ENCODE measurements around the gene BDKRB1. TPM values are rescaled to one million over a fixed set of nuclear protein-coding genes. Genes with fewer than 3 reads are reported as not detected.
A peak's percentile ranks its signal among the peaks of the same experiment; 100 is the strongest.

BDKRB1 gene
- total RNA-seq, 1 donor from 2014 or later, result 0.40 TPM

- no peak for DNase-seq (ENCODE audit: low read depth)
- H3K4me3 ChIP-seq (ENCODE audit: low read depth, low read length), result no peak overlapping the region
- TF ChIP-seq CTCF (conservative IDR thresholded peaks at IDR 0.05; ENCODE audit: low read depth, low read length), result no peak
Measured at GRCh38 chr14:96274543-96274942, 18.5 kb downstream of the BDKRB1 start.

DNA sequence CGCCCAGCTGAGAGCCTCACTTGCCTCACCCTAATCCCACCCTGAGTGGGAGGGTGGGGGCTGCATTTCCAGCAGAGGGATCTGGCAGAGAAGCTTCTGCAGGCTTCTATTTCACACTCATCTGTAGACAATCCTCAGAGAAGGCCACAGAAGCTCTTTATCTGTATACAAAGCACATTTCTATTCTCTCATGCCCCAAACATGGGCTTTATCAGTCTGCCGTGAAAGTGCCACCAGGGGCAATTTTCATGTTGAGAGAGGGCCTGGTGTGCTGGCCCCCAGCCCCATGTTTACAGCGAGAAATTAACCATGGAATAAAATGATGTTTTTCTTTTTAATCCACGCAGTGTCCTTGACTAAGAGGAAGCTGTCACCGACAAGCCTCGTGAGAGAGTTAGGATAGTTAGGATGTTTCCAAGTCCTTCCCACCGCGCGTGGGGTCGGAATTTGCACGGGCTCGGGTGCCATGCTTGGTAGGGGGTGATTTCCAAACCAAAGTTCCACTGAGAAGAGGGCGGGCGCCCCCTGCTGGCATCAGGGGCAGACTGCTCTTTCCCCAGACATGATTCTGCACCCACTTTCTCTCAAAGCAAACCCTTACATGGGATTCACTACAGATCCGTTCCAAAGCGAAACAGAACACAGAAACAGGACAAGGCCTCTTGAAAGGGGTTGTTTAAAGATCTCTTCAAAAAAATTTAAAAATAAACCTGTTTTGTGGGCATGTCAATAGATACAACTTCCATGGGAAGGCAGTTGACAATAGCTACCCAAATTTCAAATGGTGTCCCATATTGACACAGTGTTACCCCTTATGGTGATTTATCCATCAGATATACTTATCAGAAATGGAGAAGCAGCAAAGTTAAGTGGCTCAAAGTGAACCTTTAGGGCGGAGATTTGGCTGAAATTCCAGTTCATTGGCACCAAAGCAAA lies 19.4 kb downstream of the BDKRB1 start:
- no peak for DNase-seq (ENCODE audit: low read depth)
- TF ChIP-seq CTCF (conservative IDR thresholded peaks at IDR 0.05; ENCODE audit: low read depth, low read length), result peak; percentile 98
- H3K4me3 ChIP-seq (ENCODE audit: low read depth, low read length), result no peak overlapping the region

DNA sequence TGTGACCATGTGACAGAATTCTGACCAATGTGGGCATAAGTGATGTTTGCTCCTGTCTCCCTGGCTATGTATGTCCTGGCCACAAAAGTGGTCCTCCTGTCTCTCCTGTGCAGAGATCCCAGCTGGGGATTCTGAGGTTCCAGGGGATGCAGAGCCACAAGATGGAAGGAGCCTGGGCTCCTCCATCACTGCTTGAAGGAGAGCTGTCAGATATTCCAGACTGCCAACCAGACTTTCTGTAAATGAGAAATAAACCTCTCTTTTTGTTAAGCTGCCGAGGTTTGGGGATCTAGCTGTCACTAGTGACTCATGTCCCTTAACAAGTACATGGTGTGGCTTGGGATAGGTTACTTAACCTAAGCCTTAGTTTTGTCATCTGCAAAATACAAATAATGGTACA lies 21.9 kb downstream of the BDKRB1 start:
- no peak for DNase-seq (ENCODE audit: low read depth)
- H3K4me3 ChIP-seq (ENCODE audit: low read depth, low read length), result no peak overlapping the region
- no peak for TF ChIP-seq CTCF (conservative IDR thresholded peaks at IDR 0.05; ENCODE audit: low read depth, low read length)

DNA sequence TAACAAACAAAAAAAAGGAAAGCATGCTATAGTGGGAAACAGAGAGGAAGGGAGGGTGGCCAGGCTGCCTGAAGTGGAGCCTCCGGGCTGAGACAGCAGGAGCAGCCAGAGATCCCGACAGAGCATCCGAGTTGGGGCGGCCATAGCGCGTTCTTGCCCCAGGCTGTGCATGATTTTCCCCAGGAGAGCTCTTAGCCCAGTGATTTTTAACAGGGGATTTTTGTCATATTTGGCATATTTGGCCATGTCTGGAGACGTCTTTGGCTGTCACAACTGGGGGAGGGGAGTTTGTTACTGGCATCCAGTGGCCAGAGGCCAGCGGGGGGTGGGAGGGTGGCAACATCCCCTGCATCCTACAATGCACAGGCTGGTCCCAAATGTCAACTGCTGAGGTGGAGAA lies 23.6 kb downstream of the BDKRB1 start:
- H3K4me3 ChIP-seq (ENCODE audit: low read depth, low read length), result no peak overlapping the region
- TF ChIP-seq CTCF (conservative IDR thresholded peaks at IDR 0.05; ENCODE audit: low read depth, low read length), result no peak
- no peak for DNase-seq (ENCODE audit: low read depth)

GRCh38 chr14:96280104-96280503 lies 24.1 kb downstream of the BDKRB1 start:
- TF ChIP-seq CTCF (conservative IDR thresholded peaks at IDR 0.05; ENCODE audit: low read depth, low read length), result no peak
- no peak for DNase-seq (ENCODE audit: low read depth)
- H3K4me3 ChIP-seq (ENCODE audit: low read depth, low read length), result no peak overlapping the region

- H3K4me3 ChIP-seq (ENCODE audit: low read depth, low read length), result no peak overlapping the region
- no peak for DNase-seq (ENCODE audit: low read depth)
- TF ChIP-seq CTCF (conservative IDR thresholded peaks at IDR 0.05; ENCODE audit: low read depth, low read length), result no peak
Measured at GRCh38 chr14:96281486-96281885, 25.5 kb downstream of the BDKRB1 start.

DNA sequence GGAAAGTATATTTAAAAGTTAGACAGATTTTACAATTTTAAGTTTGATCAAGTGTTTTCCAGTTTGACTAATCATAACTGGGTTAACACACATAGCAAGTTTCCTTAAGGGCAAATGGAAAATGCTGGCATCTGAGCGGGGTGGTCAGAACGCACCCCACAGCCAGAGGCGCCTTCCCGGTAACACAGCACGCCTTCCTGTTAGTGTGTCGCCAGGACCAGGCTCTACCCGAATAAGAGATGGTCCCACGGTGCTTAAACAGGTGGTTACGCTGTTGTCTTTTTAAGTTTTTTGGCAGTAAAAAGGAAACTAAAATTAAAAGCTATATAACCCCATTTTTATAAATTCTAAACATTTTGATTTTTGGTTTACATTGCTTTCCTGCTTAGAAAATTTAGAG lies 28.0 kb downstream of the BDKRB1 start:
- TF ChIP-seq CTCF (conservative IDR thresholded peaks at IDR 0.05; ENCODE audit: low read depth, low read length), result no peak
- no peak overlapping the region for H3K4me3 ChIP-seq (ENCODE audit: low read depth, low read length)
- DNase-seq (ENCODE audit: low read depth), result no peak
